Nephron progenitor cell (in vitro differentiated cells): ENCODE results near the gene IGSF6.
"Not testable (repeated sequence)": the region's sequence is repeated elsewhere in the genome, so short reads cannot be mapped to it uniquely, and the experiment has no call there.

Experiments
- DNase-seq: peaks from one replicate; pipeline ENCODE4 v3.0.0; 2021
- H3K27ac Mint-ChIP-seq: 2 replicates; pipeline ENCODE4 v1.8.0; 2021; ENCODE audit warnings: mild to moderate bottlenecking, moderate library complexity, mixed read lengths
- H3K27me3 Mint-ChIP-seq: 2 replicates; pipeline ENCODE4 v1.8.0; 2021; ENCODE audit warnings: mild to moderate bottlenecking, low read depth, mixed read lengths; ENCODE audit not compliant: poor library complexity
- H3K36me3 Mint-ChIP-seq: 2 replicates; pipeline ENCODE4 v1.8.0; 2021; ENCODE audit warnings: low read depth, mixed read lengths
- H3K4me1 Mint-ChIP-seq: 2 replicates; pipeline ENCODE4 v1.8.0; 2021; ENCODE audit warnings: mixed read lengths
- H3K4me3 Mint-ChIP-seq: 2 replicates; pipeline ENCODE4 v1.8.0; 2021; ENCODE audit warnings: mild to moderate bottlenecking, moderate library complexity, mixed read lengths
- H3K9me3 Mint-ChIP-seq: 2 replicates; pipeline ENCODE4 v1.8.0; 2021; ENCODE audit warnings: mild to moderate bottlenecking, moderate library complexity, mixed read lengths
- TF ChIP-seq, protein P1 (sequence below): fragments of 200-600 bp; sonication (generic); IDR thresholded peaks from 2 replicates; pipeline ENCODE4 v1.5.0; 2021; ENCODE audit warnings: antibody characterized with exemption

The IGSF6 gene

DNA sequence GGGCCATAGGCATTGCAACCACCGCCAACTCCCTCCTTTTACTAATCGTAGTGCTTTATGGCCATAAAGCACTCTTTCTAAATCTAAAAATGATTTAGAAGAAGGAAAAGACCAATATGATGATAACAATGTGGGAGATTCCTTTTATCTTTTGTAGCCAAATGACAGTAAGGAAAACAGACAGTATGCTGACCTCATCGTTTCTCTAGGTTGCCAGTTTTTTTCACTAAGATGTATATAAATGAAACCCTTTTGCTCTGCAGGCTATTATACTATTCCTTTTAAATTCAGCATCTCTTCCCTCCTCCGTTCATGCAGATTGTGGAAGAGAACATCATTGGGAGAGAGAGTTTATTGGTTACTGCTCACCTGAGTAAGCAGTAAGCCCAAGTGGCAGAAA lies 36.7 kb upstream of the IGSF6 start:
- no peaks in the 10 kb centered on the region for H3K4me1 Mint-ChIP-seq
- peaks cover 17% of the 10 kb centered on the region for H3K27me3 Mint-ChIP-seq
- TF ChIP-seq, protein P1, sequence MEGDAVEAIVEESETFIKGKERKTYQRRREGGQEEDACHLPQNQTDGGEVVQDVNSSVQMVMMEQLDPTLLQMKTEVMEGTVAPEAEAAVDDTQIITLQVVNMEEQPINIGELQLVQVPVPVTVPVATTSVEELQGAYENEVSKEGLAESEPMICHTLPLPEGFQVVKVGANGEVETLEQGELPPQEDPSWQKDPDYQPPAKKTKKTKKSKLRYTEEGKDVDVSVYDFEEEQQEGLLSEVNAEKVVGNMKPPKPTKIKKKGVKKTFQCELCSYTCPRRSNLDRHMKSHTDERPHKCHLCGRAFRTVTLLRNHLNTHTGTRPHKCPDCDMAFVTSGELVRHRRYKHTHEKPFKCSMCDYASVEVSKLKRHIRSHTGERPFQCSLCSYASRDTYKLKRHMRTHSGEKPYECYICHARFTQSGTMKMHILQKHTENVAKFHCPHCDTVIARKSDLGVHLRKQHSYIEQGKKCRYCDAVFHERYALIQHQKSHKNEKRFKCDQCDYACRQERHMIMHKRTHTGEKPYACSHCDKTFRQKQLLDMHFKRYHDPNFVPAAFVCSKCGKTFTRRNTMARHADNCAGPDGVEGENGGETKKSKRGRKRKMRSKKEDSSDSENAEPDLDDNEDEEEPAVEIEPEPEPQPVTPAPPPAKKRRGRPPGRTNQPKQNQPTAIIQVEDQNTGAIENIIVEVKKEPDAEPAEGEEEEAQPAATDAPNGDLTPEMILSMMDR, result no peak
- no peak overlapping the region for H3K27ac Mint-ChIP-seq
- no peaks in the 10 kb centered on the region for H3K36me3 Mint-ChIP-seq
- no peak overlapping the region for H3K4me3 Mint-ChIP-seq
- DNase-seq, result no peak
- H3K9me3 Mint-ChIP-seq, result peaks cover 4% of the 10 kb centered on the region

GRCh38 chr16:21685034-21685455 lies 32.6 kb upstream of the IGSF6 start:
- DNase-seq, result peak; percentile 78
- Mint-ChIP-seq H3K9me3 (no peaks in the 10 kb centered on the region), H3K4me1 (no peaks in the 10 kb centered on the region), H3K36me3 (no peaks in the 10 kb centered on the region), H3K4me3 (no peak overlapping the region), H3K27ac (no peak overlapping the region), H3K27me3 (peaks cover 13% of the 10 kb centered on the region)
- TF ChIP-seq, protein P1, result no peak

- no peaks in the 10 kb centered on the region for H3K9me3 Mint-ChIP-seq
- no peaks in the 10 kb centered on the region for H3K36me3 Mint-ChIP-seq
- DNase-seq, result no peak
- no peak overlapping the region for H3K4me3 Mint-ChIP-seq
- TF ChIP-seq, protein P1, result peak; percentile 39
- H3K4me1 Mint-ChIP-seq, result no peaks in the 10 kb centered on the region
- H3K27me3 Mint-ChIP-seq, result peaks cover 14% of the 10 kb centered on the region
- H3K27ac Mint-ChIP-seq, result no peak overlapping the region
Measured at GRCh38 chr16:21684199-21684598, 31.8 kb upstream of the IGSF6 start.

GRCh38 chr16:21683184-21683583 lies 30.8 kb upstream of the IGSF6 start:
- peaks cover 17% of the 10 kb centered on the region for H3K27me3 Mint-ChIP-seq
- no peaks in the 10 kb centered on the region for H3K36me3 Mint-ChIP-seq
- no peaks in the 10 kb centered on the region for H3K4me1 Mint-ChIP-seq
- H3K27ac Mint-ChIP-seq, result no peak overlapping the region
- H3K4me3 Mint-ChIP-seq, result no peak overlapping the region
- no peak for DNase-seq
- TF ChIP-seq, protein P1, result no peak
- no peaks in the 10 kb centered on the region for H3K9me3 Mint-ChIP-seq

- H3K27me3 Mint-ChIP-seq, result peaks cover 32% of the 10 kb centered on the region
- not testable (repeated sequence) for H3K9me3 Mint-ChIP-seq, DNase-seq, H3K36me3 Mint-ChIP-seq, H3K4me3 Mint-ChIP-seq, H3K27ac Mint-ChIP-seq, H3K4me1 Mint-ChIP-seq
Measured at GRCh38 chr16:21680714-21681113, 28.3 kb upstream of the IGSF6 start.

- DNase-seq, H3K27ac Mint-ChIP-seq, H3K4me1 Mint-ChIP-seq, H3K4me3 Mint-ChIP-seq, H3K36me3 Mint-ChIP-seq: not testable (repeated sequence)
- H3K9me3 Mint-ChIP-seq, result peaks cover 17% of the 10 kb centered on the region
- peaks cover 36% of the 10 kb centered on the region for H3K27me3 Mint-ChIP-seq
Measured at GRCh38 chr16:21674456-21674855, 22.0 kb upstream of the IGSF6 start.

DNA sequence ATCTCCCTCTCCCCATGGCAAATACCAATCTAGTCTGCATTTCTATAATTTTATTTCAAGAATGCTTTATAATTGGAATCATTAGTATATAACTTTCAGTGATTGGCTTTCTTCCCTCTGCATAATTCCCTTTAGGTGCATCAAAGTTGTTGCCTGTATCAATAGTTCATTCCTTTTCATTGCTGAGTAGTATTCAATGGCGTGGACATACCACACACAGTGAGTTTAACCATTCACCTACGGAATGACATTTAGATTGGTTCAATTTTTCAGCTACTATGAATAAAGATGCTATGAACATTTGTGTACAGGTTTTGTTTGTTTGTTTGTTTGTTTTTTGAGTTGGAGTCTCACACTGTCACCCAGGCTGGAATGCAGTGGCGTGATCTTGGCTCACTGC lies 21.1 kb upstream of the IGSF6 start:
- Mint-ChIP-seq H3K36me3 (no peaks in the 10 kb centered on the region), H3K4me1 (no peaks in the 10 kb centered on the region), H3K27me3 (peaks cover 29% of the 10 kb centered on the region), H3K4me3 (no peak overlapping the region), H3K27ac (no peak overlapping the region), H3K9me3 (peaks cover 17% of the 10 kb centered on the region)
- TF ChIP-seq, protein P1, result no peak
- no peak for DNase-seq
